SK-N-SH (cell line): ENCODE measurements around the gene CFAP74. TPM values are rescaled to one million over a fixed set of nuclear protein-coding genes. Genes with fewer than 3 reads are reported as not detected.

Source experiments
- CTCF ChIA-PET: fragments of 300-600, 350-600 bp; formaldehyde crosslinking; extraction: SDS; loops from one replicate; lab custom pipeline; 2021; lab: Yijun Ruan, JAX
- POLR2A ChIA-PET: fragments of 350-600 bp; sonication (Branson Sonifier 250); formaldehyde crosslinking; extraction: SDS; loops from one replicate; lab custom pipeline; 2020; ENCODE audit warnings: antibody characterized with exemption, inconsistent platforms; lab: Yijun Ruan, JAX
- DNase-seq: peaks from one replicate; pipeline ENCODE4 v3.0.0; 2012
- H2AFZ ChIP-seq: fragments of 200-600 bp; sonication (generic); 2 replicates; pipeline ENCODE4 v1.8.1; 2016; ENCODE audit warnings: antibody characterized with exemption, mild to moderate bottlenecking, low read depth
- H3F3A ChIP-seq: fragments of 200-600 bp; sonication (generic); replicated peaks from 2 replicates; pipeline ENCODE3; 2016; ENCODE audit warnings: antibody characterized with exemption, mild to moderate bottlenecking; ENCODE audit not compliant: insufficient read depth
- H3K27ac ChIP-seq, 2 experiments: fragments of 200-500 bp in 1 of 2; fragments of 200-600 bp in 1 of 2; sonication (Bioruptor generic) in 1 of 2; sonication (generic), shearing (Covaris generic) in 1 of 2; 2 replicates each; pipeline versions ENCODE4 v1.5.1 to v1.6.1; 2014 to 2016; ENCODE audit warnings: low read depth in 2 of 2, inconsistent platforms in 1 of 2, low read length in 1 of 2, mild to moderate bottlenecking in 1 of 2, mixed read lengths in 1 of 2
- H3K27me3 ChIP-seq: fragments of 200-600 bp; sonication (generic), shearing (Covaris generic); 2 replicates; pipeline ENCODE4 v1.6.1; 2016; ENCODE audit warnings: mixed run types; ENCODE audit not compliant: insufficient read depth
- H3K36me3 ChIP-seq, 2 experiments: fragments of 200-500 bp in 1 of 2; fragments of 200-600 bp in 1 of 2; sonication (Bioruptor generic) in 1 of 2; sonication (generic) in 1 of 2; replicated peaks in 1 of 2; 2 replicates each; pipeline versions ENCODE3 to v1.5.1; 2014 to 2016; ENCODE audit warnings: low read length in 1 of 2, mild to moderate bottlenecking in 1 of 2; ENCODE audit not compliant: insufficient read depth in 2 of 2, control insufficient read depth in 1 of 2
- H3K4me1 ChIP-seq, 2 experiments: fragments of 200-500 bp in 1 of 2; fragments of 200-600 bp in 1 of 2; sonication (Bioruptor generic) in 1 of 2; sonication (generic), shearing (Covaris generic) in 1 of 2; 2 replicates each; pipeline versions ENCODE4 v1.5.1 to v1.6.1; 2014 to 2016; ENCODE audit warnings: low read depth in 1 of 2, low read length in 1 of 2, mixed run types in 1 of 2; ENCODE audit not compliant: insufficient read depth in 2 of 2, control insufficient read depth in 1 of 2
- H3K4me2 ChIP-seq: fragments of 200-600 bp; sonication (generic), shearing (Covaris generic); 2 replicates; pipeline ENCODE4 v1.6.1; 2017; ENCODE audit warnings: mixed run types
- H3K4me3 ChIP-seq, 2 experiments: fragments of 200-500 bp in 1 of 2; fragments of 200-600 bp in 1 of 2; sonication (Bioruptor generic) in 1 of 2; sonication (generic), shearing (Covaris generic) in 1 of 2; 2 replicates each; pipeline versions ENCODE4 v1.5.1 to v1.8.1; 2014 to 2016; ENCODE audit warnings: low read depth in 2 of 2, inconsistent platforms in 1 of 2, low read length in 1 of 2, mild to moderate bottlenecking in 1 of 2, mixed read lengths in 1 of 2, moderate library complexity in 1 of 2
- H3K79me2 ChIP-seq: fragments of 200-600 bp; sonication (generic); 2 replicates; pipeline ENCODE4 v1.8.1; 2017; ENCODE audit warnings: mild to moderate bottlenecking; ENCODE audit not compliant: insufficient read depth
- H3K9ac ChIP-seq: fragments of 200-600 bp; sonication (generic); 2 replicates; pipeline ENCODE4 v1.6.1; 2017; ENCODE audit warnings: mixed run types
- H3K9me2 ChIP-seq: fragments of 200-600 bp; sonication (generic); 2 replicates; pipeline ENCODE4 v1.6.1; 2017; ENCODE audit warnings: mixed run types
- H3K9me3 ChIP-seq: fragments of 200-600 bp; sonication (generic); 2 replicates; pipeline ENCODE4 v1.6.1; 2017; ENCODE audit warnings: mixed run types, mild to moderate bottlenecking, moderate library complexity
- H4K20me1 ChIP-seq: fragments of 200-600 bp; sonication (generic); 2 replicates; pipeline ENCODE4 v1.6.1; 2017; ENCODE audit warnings: mild to moderate bottlenecking, mixed run types; ENCODE audit not compliant: insufficient read depth
- CHD2 ChIP-seq: fragments of 150-350 bp; IDR thresholded peaks from 2 replicates; pipeline ENCODE4 v1.6.1; 2018; ENCODE audit warnings: low read length; ENCODE audit not compliant: partially characterized antibody
- CTCF ChIP-seq: fragments of 200-600 bp; sonication (generic); IDR thresholded peaks from 2 replicates; pipeline ENCODE4 v1.6.1; 2017; ENCODE audit warnings: antibody characterized with exemption, mild to moderate bottlenecking, moderate library complexity
- EP300 ChIP-seq, 2 experiments: IDR thresholded peaks; 2 replicates each; pipeline versions ENCODE4 v1.4.0 to v1.6.1; 2012; ENCODE audit warnings: borderline replicate concordance in 1 of 2, low read depth in 1 of 2, low read length in 1 of 2
- FOXM1 ChIP-seq: IDR thresholded peaks from 2 replicates; pipeline ENCODE4 v1.4.0; 2012; ENCODE audit warnings: low read depth, mild to moderate bottlenecking
- GABPA ChIP-seq: IDR thresholded peaks from 2 replicates; pipeline ENCODE4 v1.4.0; 2012; ENCODE audit warnings: low read depth, mild to moderate bottlenecking
- GATA2 ChIP-seq: sonication (generic); formaldehyde crosslinking; IDR thresholded peaks from 2 replicates; pipeline ENCODE4 v1.5.0; 2020; ENCODE audit warnings: mild to moderate bottlenecking, missing genetic modification reagents
- IRF3 ChIP-seq: fragments of 150-350 bp; IDR thresholded peaks from 2 replicates; pipeline ENCODE4 v1.6.1; 2016; ENCODE audit warnings: mild to moderate bottlenecking, low read depth, low read length
- NFIC ChIP-seq: IDR thresholded peaks from 2 replicates; pipeline ENCODE4 v1.4.0; 2012; ENCODE audit warnings: borderline replicate concordance
- NRF1 ChIP-seq: IDR thresholded peaks from 2 replicates; pipeline ENCODE4 v1.6.1; 2012; ENCODE audit warnings: low read depth, mild to moderate bottlenecking, low read length
- PBX3 ChIP-seq: IDR thresholded peaks from 2 replicates; pipeline ENCODE4; 2012
- POLR2AphosphoS5 ChIP-seq: IDR thresholded peaks from 2 replicates; pipeline ENCODE4 v1.6.1; 2012; ENCODE audit warnings: low read depth, low read length
- RCOR1 ChIP-seq: fragments of 150-350 bp; IDR thresholded peaks from 2 replicates; pipeline ENCODE4 v1.6.1; 2017; ENCODE audit warnings: antibody characterized with exemption, low read length
- REST ChIP-seq: IDR thresholded peaks from 2 replicates; pipeline ENCODE4 v1.6.1; 2012; ENCODE audit warnings: mild to moderate bottlenecking, low read depth, low read length, moderate library complexity
- RFX5 ChIP-seq: IDR thresholded peaks from 2 replicates; pipeline ENCODE4 v1.6.1; 2012; ENCODE audit warnings: mild to moderate bottlenecking, improper control_type of control experiment, low read length
- TAF1 ChIP-seq: IDR thresholded peaks from 2 replicates; pipeline ENCODE4 v1.6.1; 2012; ENCODE audit warnings: low read depth, mild to moderate bottlenecking, low read length, moderate library complexity, borderline replicate concordance
- TCF12 ChIP-seq: IDR thresholded peaks from 2 replicates; pipeline ENCODE4 v1.4.0; 2012
- TEAD4 ChIP-seq: IDR thresholded peaks from 2 replicates; pipeline ENCODE4 v1.4.0; 2012; ENCODE audit warnings: mild to moderate bottlenecking, borderline replicate concordance; ENCODE audit not compliant: insufficient read depth
- USF1 ChIP-seq: IDR thresholded peaks from 2 replicates; pipeline ENCODE4 v1.4.0; 2012; ENCODE audit warnings: low read depth, borderline replicate concordance
- USF2 ChIP-seq: fragments of 150-350 bp; IDR thresholded peaks from 2 replicates; pipeline ENCODE4 v1.6.1; 2017; ENCODE audit warnings: antibody characterized with exemption, low read length, low read depth, borderline replicate concordance
- WGBS: methylation state at CpG from one replicate; pipeline ENCODE4 v1.1.6; 2017; ENCODE audit warnings: low lambda C conversion rate; 5-methylcytosine and 5-hydroxymethylcytosine counted together
- polyA plus RNA-seq, 3 experiments: library from polyadenylated mRNA; depleted of rRNA; stranded (reverse); fragments of >200 nt; gene quantifications; 2 replicates each; pipeline ENCODE4 v1.2.3, GENCODE V29; 2012

Gene CFAP74
- polyA plus RNA-seq, 1 of the 3 experiments (the other 2 are of a cell fraction) = not detected

GRCh38 chr1:1875932-1876331, 127.7 kb downstream of the CFAP74 start:
- no peak overlapping the region for H3K9ac ChIP-seq
- 100% methylated on average over 1 of the region's 1 CpG for WGBS
- no peaks in the 10 kb centered on the region for H3K9me3 ChIP-seq
- no peak overlapping the region for H2AFZ ChIP-seq
- H3K4me2 ChIP-seq = no peak overlapping the region
- H3K4me3 ChIP-seq = no peak overlapping the region
- no peak for TF ChIP-seq EP300 (IDR thresholded peaks at IDR 0.05; ENCODE audit: borderline replicate concordance in 1 of 2, low read depth in 1 of 2, low read length in 1 of 2)
- TF ChIP-seq REST = no peak
- no peak for TF ChIP-seq USF1
- TF ChIP-seq CHD2 = no peak
- TF ChIP-seq USF2 = no peak
- no peak for TF ChIP-seq FOXM1
- TF ChIP-seq NFIC = no peak
- TF ChIP-seq IRF3 = no peak
- no peak for TF ChIP-seq POLR2AphosphoS5
- TF ChIP-seq TAF1 = no peak
- no peak for TF ChIP-seq RCOR1
- no peak for TF ChIP-seq NRF1
- no peak for TF ChIP-seq RFX5
- TF ChIP-seq PBX3 = no peak
- TF ChIP-seq TEAD4 = no peak
- no peak for TF ChIP-seq TCF12
- TF ChIP-seq GATA2 (CRISPR knock-in tag) = no peak
- no peak for TF ChIP-seq GABPA
- TF ChIP-seq CTCF = no peak
- peaks cover 100% of the 10 kb centered on the region for H4K20me1 ChIP-seq
- peaks cover 12 to 37% of the 10 kb centered on the region in 2 experiments for H3K36me3 ChIP-seq
- DNase-seq = no peak
- POLR2A ChIA-PET = no interaction called here
- H3K9me2 ChIP-seq = no peaks in the 10 kb centered on the region
- H3F3A ChIP-seq = peaks cover 3% of the 10 kb centered on the region
- no peak overlapping the region for H3K27ac ChIP-seq
- H3K79me2 ChIP-seq = peaks cover 100% of the 10 kb centered on the region
- peaks cover 0 to 19% of the 10 kb centered on the region in 2 experiments; a peak in 1 of 4 replicates for H3K4me1 ChIP-seq
- no peaks in the 10 kb centered on the region for H3K27me3 ChIP-seq
- CTCF ChIA-PET = interaction anchor here (1.3 to 1.6 kb wide), 3 partner anchors 9 to 31 kb away, joined by 3 to 4 read pairs (median 3); no protein-coding TSS in a partner anchor
